Stomach (tissue), 9 donors: Measurements from ENCODE around the gene NUDT5. TPM values are rescaled to one million over a fixed set of nuclear protein-coding genes. Genes with fewer than 3 reads are reported as not detected.

Source experiments
- DNase-seq, 2 donors: peaks; one replicate each; pipeline versions ENCODE4 v3.0.0 to v3.0.0-alpha.2; 2013 to 2019
- H3K27ac ChIP-seq, 5 donors: fragments of 200-600 bp in 4 of 5; sonication (generic) in 4 of 5; one replicate each; pipeline ENCODE4 v1.5.1; 2013 to 2019; ENCODE audit warnings: mild to moderate bottlenecking in 1 of 5, moderate library complexity in 1 of 5
- H3K27me3 ChIP-seq, 3 donors: fragments of 200-600 bp; sonication (generic); one replicate each; pipeline ENCODE4 v1.5.1; 2017 to 2019; ENCODE audit warnings: mixed run types in 1 of 3
- H3K36me3 ChIP-seq, 4 donors: fragments of 200-600 bp; sonication (generic); 1 replicate in 3 of 4; 2 replicates in 1 of 4; pipeline ENCODE4 v1.5.1; 2016 to 2019
- H3K4me1 ChIP-seq, 4 donors: fragments of 200-600 bp; sonication (generic); one replicate each; pipeline ENCODE4 v1.5.1; 2016 to 2019
- H3K4me3 ChIP-seq, 4 donors: fragments of 200-600 bp; sonication (generic) in 3 of 4; one replicate each; pipeline ENCODE4 v1.5.1; 2016 to 2019; ENCODE audit warnings: mild to moderate bottlenecking in 1 of 4
- H3K9me3 ChIP-seq, 4 donors: fragments of 200-600 bp; sonication (generic); one replicate each; pipeline ENCODE4 v1.5.1; 2016 to 2019
- CTCF ChIP-seq, 7 experiments: fragments of 450-650 bp in 4 of 7; fragments of 200-600 bp in 3 of 7; sonication (generic) in 3 of 7; IDR thresholded peaks; one replicate each; pipeline ENCODE4 v1.5.1; 2016 to 2019; ENCODE audit warnings: antibody characterized with exemption in 7 of 7, control low read depth in 2 of 7, mild to moderate bottlenecking in 1 of 7
- EP300 ChIP-seq: sonication (generic); formaldehyde crosslinking; IDR thresholded peaks from one replicate; pipeline ENCODE4 v1.6.1; 2017; ENCODE audit warnings: antibody characterized with exemption
- POLR2A ChIP-seq, 4 donors: fragments of 450-650 bp; IDR thresholded peaks; one replicate each; pipeline ENCODE4 v1.6.1; 2016; ENCODE audit warnings: antibody characterized with exemption in 4 of 4, control low read depth in 2 of 4, mild to moderate bottlenecking in 1 of 4, moderate library complexity in 1 of 4
- POLR2AphosphoS5 ChIP-seq, 3 donors: sonication (generic); formaldehyde crosslinking; IDR thresholded peaks; one replicate each; pipeline ENCODE4 v1.6.1; 2016; ENCODE audit warnings: antibody characterized with exemption in 3 of 3
- WGBS, 5 donors: extraction: QIAGEN DNeasy Blood & Tissue Kit in 3 of 5; methylation state at CpG; one replicate each; pipeline versions ENCODE4 v1.1.5 to v1.1.7; 2013 to 2018; 5-methylcytosine and 5-hydroxymethylcytosine counted together
- intact Hi-C: fragments of 100-400 bp; cut with DNase I; formaldehyde crosslinking; loops from one replicate; pipeline ENCODE4 v1.15.1; 2023; ENCODE audit warnings: low total_unique reads
- polyA plus RNA-seq, 3 donors: library from polyadenylated mRNA; stranded (reverse); fragments of 200-250 nt; gene quantifications; one replicate each; pipeline ENCODE4 v1.2.3, GENCODE V29; 2013
- total RNA-seq, 5 donors: library from RNA; depleted of rRNA; stranded (reverse); fragments of >200 nt; gene quantifications; one replicate each; pipeline versions ENCODE4 v1.1.0 to v1.2.3, GENCODE V29; 2014 to 2016
- donor health status: healthy with polysubstance abuse.
- donor health status: Bipolar disorder and iron deficiency.
- donor health status: healthy.

NUDT5 gene
- total and polyA plus RNA-seq, 8 donors = 21.4 to 49.4 (median 38.7) TPM

- H3K4me3 ChIP-seq = no peak overlapping the region
- H3K36me3 ChIP-seq = peaks cover 11 to 75% (median 65%) of the 10 kb centered on the region in 4 donors
- no peaks in the 10 kb centered on the region for H3K27me3 ChIP-seq
- no peak overlapping the region for H3K27ac ChIP-seq
- peaks cover 0 to 46% (median 19%) of the 10 kb centered on the region in 4 donors for H3K4me1 ChIP-seq
- WGBS, 5 donors = 82 to 95% (median 91%) methylated on average over 8 of the region's 8 CpGs
- H3K9me3 ChIP-seq = no peaks in the 10 kb centered on the region
- TF ChIP-seq POLR2A (IDR thresholded peaks at IDR 0.05) (no peak), EP300 (no peak), CTCF (IDR thresholded peaks at IDR 0.05) (no peak), POLR2AphosphoS5 (IDR thresholded peaks at IDR 0.05) (no peak)
- intact Hi-C loops = no loop called here
- DNase-seq = no peak
These were observed 23.3 kb upstream of the NUDT5 start for GRCh38 chr10:12218991-12219390.

GRCh38 chr10:12214763-12215218, 19.1 kb upstream of the NUDT5 start:
- DNase-seq = peak in 1 of 2 donors; percentile 73
- intact Hi-C loops = no loop called here
- WGBS, 5 donors = 24 to 43% (median 33%) methylated on average over 6 of the region's 6 CpGs
- peaks cover 22 to 78% (median 70%) of the 10 kb centered on the region in 4 donors for H3K36me3 ChIP-seq
- no peaks in the 10 kb centered on the region for H3K27me3 ChIP-seq
- TF ChIP-seq CTCF (IDR thresholded peaks at IDR 0.05) (peak in 5 of 7 experiments; percentile 19 to 62 (median 40)), EP300 (no peak)
- H3K27ac ChIP-seq = peak overlapping the region in 4 of 5 donors; percentile 5 to 52 (median 36)
- no peaks in the 10 kb centered on the region for H3K9me3 ChIP-seq
- peak overlapping the region in 1 of 4 donors; percentile 4 for H3K4me3 ChIP-seq
- H3K4me1 ChIP-seq = peaks cover 0 to 18% (median 8%) of the 10 kb centered on the region in 4 donors

GRCh38 chr10:12214093-12214492, 18.4 kb upstream of the NUDT5 start:
- Histone ChIP-seq H3K4me1 (peaks cover 0 to 17% (median 7%) of the 10 kb centered on the region in 4 donors), H3K36me3 (peaks cover 25 to 78% (median 70%) of the 10 kb centered on the region in 4 donors), H3K27ac (peak overlapping the region in 3 of 5 donors; percentile 27 to 52 (median 46)), H3K4me3 (no peak overlapping the region), H3K27me3 (no peaks in the 10 kb centered on the region), H3K9me3 (no peaks in the 10 kb centered on the region)
- intact Hi-C loops = no loop called here
- no peak for DNase-seq
- 62 to 81% (median 78%) methylated on average over 4 of the region's 4 CpGs for WGBS, 5 donors
- no peak for TF ChIP-seq POLR2A (IDR thresholded peaks at IDR 0.05)
- no peak for TF ChIP-seq CTCF (IDR thresholded peaks at IDR 0.05)
- no peak for TF ChIP-seq POLR2AphosphoS5 (IDR thresholded peaks at IDR 0.05)
- TF ChIP-seq EP300 = no peak

GRCh38 chr10:12213621-12214020, 17.9 kb upstream of the NUDT5 start:
- Histone ChIP-seq H3K36me3 (peaks cover 25 to 78% (median 70%) of the 10 kb centered on the region in 4 donors), H3K4me1 (peaks cover 0 to 17% (median 7%) of the 10 kb centered on the region in 4 donors), H3K27ac (no peak overlapping the region), H3K27me3 (no peaks in the 10 kb centered on the region), H3K4me3 (no peak overlapping the region), H3K9me3 (no peaks in the 10 kb centered on the region)
- intact Hi-C loops = no loop called here
- TF ChIP-seq POLR2AphosphoS5 (IDR thresholded peaks at IDR 0.05) (no peak), CTCF (IDR thresholded peaks at IDR 0.05) (no peak), EP300 (no peak), POLR2A (IDR thresholded peaks at IDR 0.05) (no peak)
- DNase-seq = no peak
- WGBS, 5 donors = 59 to 71% (median 63%) methylated on average over 3 of the region's 3 CpGs
